ENCODE results near the gene FLOT1.

GRCh38 chr6:30722280-30723112 is 20.0 kb downstream of the FLOT1 start:
- TF ChIP-seq, protein P1, sequence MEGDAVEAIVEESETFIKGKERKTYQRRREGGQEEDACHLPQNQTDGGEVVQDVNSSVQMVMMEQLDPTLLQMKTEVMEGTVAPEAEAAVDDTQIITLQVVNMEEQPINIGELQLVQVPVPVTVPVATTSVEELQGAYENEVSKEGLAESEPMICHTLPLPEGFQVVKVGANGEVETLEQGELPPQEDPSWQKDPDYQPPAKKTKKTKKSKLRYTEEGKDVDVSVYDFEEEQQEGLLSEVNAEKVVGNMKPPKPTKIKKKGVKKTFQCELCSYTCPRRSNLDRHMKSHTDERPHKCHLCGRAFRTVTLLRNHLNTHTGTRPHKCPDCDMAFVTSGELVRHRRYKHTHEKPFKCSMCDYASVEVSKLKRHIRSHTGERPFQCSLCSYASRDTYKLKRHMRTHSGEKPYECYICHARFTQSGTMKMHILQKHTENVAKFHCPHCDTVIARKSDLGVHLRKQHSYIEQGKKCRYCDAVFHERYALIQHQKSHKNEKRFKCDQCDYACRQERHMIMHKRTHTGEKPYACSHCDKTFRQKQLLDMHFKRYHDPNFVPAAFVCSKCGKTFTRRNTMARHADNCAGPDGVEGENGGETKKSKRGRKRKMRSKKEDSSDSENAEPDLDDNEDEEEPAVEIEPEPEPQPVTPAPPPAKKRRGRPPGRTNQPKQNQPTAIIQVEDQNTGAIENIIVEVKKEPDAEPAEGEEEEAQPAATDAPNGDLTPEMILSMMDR (IDR thresholded peaks at IDR 0.05), result peak; percentile 92 to 100 (median 99)
- peak in 1 of 4 donors; percentile 9 for TF ChIP-seq POLR2A (IDR thresholded peaks at IDR 0.05)

All from esophagus squamous epithelium (tissue), 4 donors.